NCI-H345 treated with DMSO at 0.1 percent for 48 hours (cell line): ENCODE measurements around the gene TDRD7.
"Not testable (repeated sequence)": the region's sequence is repeated elsewhere in the genome, so short reads cannot be mapped to it uniquely, and the experiment has no call there.

Experiments used
- DNase-seq: peaks from one replicate; lab custom pipeline; 2025; ENCODE audit not compliant: unreplicated experiment; lab: John Stamatoyannopoulos, UW

Gene TDRD7

DNA sequence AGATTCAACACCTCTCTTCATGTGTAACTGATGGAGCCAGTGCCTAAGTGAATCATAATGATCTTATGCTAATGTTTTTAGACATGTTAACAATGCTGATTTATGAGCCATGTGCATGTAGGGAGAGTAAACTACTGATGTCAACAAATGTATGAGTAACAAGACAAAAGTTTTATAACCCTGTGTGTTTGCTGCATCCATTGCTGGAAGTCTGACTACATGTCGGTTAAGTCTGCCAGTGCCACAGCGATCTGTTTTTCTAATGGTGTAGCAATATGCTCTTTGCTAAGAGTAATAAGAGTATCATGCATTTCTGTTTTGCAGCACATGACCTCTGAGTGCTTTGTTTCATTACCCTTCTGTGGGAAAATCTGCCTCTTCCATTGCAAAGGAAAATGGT lies 63.2 kb downstream of the TDRD7 start:
- no peak for DNase-seq

DNA sequence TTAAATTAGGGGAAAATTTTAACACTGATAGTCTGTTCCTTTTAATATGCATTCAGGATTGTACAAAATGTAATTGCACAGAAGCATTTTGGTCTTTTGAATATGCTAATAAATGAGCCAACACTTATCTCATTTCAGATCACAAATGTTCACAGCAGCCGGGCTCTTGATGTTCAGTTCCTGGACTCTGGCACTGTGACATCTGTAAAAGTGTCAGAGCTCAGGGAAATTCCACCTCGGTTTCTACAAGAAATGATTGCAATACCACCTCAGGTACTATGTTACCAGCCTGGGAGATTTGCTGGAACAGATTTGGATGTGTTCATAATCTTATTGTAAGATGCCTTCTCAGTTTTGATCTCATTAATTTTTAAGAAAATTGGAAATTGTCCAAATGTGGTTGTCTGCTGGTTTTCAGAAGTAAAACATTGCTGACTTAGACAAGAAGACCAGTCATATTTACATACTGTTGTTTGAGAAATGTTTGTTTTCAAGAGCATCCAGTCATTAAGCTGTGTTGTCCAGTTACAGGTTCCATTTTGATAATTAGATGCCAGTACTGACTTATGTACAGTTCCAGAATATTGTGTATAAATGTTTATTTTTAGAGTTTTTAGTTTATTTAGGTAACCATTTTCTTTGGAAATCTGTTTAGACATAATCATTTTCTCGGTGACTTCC lies 66.5 kb downstream of the TDRD7 start:
- DNase-seq = no peak

DNA sequence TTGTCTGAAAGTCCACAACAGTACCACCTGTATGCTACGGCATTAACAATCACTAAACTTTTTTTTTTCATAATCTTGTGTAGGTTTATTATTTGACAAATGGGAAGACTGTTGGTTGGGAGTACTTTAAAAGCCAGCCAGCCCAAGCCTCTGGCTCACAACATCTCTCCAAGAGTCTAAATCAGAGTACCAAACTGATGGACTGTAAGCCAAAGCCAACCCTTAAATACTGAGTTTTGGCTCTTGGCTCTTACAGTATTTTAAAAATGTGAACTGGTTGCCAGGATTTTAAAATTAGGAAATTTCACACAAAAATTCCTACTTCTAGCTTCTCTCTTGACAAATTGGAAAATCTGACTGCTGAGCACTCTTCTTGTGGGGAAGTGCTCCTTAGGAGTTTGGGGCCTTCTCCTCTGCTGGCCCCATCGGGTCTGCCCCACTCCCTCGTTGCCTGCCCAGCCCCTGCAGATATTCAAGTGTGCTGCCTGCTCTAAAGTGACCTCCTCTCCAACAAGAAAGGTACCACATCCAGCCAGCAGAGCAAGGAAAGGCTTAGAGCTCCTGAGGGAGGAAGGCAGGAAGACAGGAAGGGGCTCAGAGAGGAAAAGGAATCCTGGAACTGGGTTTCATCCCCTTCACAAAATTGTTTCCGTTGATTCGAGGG lies 67.7 kb downstream of the TDRD7 start:
- DNase-seq = no peak

DNA sequence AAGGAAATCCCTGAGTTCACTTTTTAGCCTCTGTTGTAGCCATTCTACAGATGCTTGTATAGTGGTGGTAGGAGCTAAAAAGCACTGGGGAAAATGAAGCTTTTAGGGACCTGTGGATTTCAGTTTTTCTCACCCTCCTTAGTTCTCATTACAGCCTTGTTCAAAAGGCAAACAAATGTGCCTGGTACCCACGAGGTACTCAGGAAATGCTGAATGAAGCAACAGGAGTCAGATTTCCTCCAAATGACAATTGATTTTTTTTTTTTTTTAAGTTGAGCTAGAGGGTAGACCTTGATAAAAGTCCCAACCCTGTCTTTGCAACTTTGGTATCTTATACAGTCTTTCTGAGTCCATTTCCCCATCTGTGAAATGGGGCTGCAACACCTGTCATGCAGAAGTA lies 68.3 kb downstream of the TDRD7 start:
- DNase-seq = no peak

DNA sequence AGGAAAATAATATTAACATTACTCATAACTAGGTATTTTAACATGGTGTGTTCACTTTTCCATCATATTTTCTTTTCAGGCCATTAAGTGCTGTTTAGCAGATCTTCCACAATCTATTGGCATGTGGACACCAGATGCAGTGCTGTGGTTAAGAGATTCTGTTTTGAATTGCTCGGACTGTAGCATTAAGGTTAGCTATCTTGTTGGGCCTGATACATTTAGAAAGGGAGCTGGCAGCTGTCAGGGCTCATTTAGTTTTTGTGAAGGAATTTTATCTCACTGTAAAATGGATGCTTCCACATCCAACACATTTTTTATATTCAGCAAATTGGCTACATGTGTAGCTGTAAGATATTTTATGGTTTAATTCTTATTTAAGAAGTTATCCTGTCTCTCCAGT lies 68.9 kb downstream of the TDRD7 start:
- DNase-seq = no peak

DNA sequence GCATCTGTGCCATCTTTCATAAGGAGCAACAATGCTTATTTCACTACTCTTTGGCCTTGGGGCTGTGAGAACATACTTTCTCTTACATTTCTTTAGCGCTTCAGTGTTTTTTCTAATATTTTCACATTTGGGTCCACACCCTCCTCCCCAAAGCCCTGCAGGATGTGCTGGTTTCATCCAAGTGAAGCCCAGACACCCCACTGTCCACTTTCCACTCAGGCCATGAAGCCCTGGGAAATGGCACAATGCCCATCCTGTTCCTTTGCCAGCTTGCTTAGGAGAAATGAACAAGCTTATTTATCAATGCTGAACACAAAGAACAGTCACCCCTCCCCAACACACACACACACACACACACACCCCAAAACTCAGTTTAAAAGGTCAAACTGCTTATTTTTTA lies 72.2 kb downstream of the TDRD7 start:
- no peak for DNase-seq

DNA sequence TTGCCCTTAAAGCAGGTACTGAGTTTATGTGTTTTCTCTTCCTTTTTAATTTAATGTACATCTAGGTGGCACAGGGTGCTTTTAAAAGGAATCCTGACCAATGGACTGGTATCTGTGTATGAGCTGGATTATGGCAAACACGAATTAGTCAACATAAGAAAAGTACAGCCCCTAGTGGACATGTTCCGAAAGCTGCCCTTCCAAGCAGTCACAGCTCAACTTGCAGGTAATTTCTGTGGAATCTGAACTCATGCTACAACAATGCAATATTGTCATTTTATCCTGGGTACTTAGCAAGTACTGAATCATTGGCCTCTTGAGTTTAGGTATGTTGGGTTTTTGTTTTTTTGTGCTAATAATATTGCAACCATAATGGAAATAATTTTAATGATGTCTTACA lies 75.2 kb downstream of the TDRD7 start:
- no peak for DNase-seq

DNA sequence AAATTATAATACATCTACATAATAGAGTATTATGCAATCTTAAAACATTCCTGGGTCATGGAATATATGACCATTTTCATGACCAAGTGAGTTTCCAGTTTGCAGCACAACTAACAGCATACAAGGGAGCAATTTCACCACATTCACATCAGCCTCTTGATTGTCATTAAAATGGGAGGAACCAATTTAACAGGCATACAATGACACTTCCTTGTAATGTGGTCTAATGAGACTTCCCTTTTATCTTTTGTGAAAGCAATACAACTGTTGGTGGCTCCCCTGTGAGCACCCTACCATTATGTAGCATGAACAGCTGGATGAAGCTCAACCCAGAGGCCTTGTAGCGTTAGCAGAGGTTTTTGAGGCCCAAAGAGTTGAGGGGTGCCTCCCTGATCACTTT lies 76.0 kb downstream of the TDRD7 start:
- DNase-seq = no peak

DNA sequence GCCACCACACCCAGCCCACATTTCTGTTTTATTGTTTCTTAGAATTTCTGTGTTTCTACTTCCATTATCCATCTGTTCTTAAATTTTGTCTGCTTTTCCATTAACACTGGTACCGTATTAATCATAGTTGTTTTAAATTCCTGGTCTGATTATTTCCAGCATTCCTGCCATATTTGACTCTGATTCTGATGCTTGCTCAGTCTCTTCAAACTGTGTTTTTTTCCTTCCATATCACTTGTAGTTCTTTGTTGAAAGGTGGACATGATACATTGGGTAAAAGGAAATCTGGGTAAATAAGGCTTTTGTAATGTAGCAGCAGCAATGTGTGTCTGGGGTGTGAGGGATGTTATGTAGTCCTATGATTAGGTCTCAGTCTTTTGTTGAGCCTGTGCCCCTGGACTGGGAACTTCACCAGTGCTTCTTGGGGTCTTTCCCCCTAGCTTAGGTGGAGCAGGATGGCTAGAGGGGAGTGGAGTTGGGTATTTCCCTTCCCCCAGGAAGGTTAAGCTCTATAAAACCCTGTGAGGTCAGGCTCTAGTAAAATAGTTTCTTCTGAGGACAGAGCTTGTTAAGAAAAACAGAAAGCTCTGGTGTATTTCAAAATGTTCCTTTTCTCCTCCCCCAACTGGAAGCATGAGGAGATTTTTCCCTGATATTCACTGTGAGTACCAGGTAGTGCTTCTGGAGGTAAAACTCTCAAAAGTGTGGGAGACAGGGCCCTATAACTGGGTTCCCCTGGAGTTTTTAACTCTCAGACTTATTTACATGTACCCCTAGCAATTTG lies 79.5 kb downstream of the TDRD7 start:
- no peak for DNase-seq

DNA sequence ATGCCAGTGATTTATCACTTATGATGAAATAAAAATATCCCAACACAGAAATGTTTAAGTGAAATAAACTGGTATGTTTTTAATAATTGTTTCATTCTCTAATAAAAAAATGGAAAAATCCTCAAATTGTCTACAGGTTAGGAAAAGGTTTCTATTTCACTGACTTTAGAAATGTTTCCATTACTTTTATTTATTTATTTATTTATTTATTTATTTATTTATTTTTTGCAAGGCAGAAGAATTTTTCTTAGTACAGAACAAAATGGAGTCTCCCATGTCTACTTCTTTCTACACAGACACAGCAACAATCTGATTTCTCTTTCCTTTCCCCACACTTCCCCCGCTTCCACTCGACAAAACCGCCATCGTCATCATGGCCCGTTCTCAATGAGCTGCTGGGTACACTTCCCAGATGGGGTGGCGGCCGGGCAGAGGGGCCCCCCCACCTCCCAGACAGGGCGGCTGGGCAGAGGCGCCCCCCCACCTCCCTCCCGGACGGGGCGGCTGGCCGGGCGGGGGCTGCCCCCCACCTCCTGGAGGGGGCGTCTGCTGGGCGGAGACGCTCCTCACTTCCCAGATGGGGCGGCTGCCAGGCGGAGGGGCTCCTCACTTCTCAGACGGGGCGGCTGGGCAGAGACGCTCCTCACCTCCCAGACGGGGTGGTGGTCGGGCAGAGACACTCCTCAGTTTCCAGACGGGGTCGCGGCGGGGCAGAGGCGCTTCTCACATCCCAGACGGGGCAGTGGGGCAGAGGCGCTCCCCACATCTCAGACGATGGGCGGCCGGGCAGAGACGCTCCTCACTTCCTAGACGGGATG lies 85.9 kb downstream of the TDRD7 start:
- not testable (repeated sequence) for DNase-seq

DNA sequence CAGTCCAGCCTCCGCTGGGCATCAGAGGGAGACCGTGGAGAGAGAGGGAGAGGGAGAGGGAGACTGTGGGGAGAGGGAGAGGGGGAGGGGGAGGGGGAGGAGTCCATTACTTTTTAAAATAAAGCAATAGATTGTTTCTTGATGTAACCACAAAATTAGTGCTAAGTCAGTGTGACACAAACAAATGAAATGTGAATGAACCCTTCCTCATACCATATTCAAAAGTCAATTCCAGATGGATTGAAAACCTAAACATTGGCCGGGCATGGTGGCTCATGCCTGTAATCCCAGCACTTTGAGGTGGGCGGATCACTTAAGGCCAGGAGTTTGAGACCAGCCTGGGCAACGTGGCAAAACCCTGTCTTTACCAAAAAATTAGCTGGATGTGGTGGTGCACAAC lies 87.0 kb downstream of the TDRD7 start:
- DNase-seq = not testable (repeated sequence)

DNA sequence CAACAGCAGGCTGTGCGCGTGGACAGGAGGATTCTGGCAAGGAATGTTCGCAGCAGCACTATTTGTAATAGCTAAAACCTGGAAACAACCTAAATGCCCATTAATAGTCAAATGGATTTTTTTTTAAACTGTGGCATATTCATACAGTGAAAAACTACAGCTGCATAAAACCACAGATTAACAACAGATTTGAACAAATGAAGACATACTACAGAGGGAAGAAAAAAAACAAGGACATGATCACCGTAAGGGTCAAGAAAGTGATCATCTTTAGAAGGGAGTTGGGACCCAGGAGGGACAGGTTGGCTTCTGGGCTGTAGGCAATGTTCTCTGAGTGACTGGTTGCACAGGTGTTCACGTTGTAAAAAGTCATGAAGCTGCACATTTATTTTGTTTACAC lies 88.4 kb downstream of the TDRD7 start:
- DNase-seq = no peak

DNA sequence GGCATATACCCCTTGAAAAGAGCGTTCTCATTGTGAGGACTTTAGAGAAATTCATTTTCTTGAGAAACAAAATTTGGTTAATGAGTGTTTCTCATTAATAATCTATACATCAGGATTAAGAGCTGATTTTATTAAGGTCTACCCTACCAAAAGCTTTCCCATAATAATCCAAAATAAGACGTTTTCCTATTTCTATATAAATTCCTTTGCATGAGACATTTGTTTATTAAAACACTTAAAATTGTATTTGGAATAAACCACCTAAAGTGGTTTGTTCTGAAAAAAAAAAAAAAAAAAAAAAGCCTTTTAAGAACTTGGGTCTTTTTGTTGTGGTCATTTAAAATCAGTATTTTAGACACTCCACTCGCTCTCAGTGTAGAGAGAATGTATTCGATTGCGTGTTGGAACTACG lies 88.9 kb downstream of the TDRD7 start:
- DNase-seq = no peak

DNA sequence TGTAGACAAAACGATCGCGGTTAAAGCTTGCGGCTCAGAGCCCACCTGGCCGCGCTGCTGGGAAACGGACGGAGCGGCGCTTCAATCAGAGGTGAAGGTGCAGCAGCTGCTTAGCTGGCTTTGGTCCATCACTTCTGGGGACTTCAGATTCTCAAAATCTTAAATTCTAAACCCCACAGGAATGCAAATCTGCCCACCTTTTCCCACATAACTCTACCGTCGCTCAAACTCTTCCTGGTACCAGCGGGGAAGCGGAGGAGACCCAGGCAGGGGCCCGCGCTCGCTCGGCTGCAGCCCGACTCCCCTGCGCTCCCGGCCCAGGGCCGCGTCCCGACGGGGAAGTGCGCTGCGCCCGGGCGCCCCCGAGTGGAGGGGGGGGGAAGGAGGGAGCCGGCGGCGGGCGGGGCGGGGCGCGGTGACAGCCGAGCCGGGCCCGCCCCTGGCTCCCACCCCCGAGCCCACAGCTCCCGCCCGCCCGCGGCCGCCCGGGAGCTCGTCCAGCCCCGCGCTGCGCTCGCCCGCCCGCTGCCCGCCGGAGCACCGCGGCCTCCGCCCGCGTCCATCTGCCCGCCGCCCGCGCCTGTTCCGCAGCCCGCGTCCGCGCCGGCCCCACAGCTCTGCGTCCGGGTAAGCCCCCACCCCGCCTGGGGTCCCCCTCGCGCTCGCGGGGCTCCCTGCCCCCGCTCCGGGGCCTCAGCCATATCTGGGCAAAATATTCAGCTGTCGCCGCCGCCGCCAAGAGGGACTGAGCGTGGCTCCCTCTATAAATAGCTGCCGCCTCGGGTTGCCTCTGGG lies 89.5 kb downstream of the TDRD7 start, which contains the start of gene TMOD1:
TMOD1 (plus strand) TSS at position 490 of the 795 bp plus-strand sequence. CDS start 22,523 bp downstream, outside the sequence.
- DNase-seq = peak; percentile 46

DNA sequence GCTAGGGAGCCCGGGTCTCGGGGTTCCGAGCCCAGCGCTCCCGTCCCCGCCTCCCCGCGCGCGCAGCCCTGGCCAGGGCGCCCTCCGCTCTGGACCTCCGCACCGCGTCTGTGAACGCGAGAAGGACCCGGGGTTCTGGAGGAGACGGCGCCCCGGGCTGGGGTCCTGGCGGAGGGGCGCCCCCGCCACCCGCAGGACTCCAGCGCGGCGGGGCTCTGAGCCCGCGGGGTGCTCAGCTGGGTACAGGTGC lies 90.0 kb downstream of the TDRD7 start:
- no peak for DNase-seq

DNA sequence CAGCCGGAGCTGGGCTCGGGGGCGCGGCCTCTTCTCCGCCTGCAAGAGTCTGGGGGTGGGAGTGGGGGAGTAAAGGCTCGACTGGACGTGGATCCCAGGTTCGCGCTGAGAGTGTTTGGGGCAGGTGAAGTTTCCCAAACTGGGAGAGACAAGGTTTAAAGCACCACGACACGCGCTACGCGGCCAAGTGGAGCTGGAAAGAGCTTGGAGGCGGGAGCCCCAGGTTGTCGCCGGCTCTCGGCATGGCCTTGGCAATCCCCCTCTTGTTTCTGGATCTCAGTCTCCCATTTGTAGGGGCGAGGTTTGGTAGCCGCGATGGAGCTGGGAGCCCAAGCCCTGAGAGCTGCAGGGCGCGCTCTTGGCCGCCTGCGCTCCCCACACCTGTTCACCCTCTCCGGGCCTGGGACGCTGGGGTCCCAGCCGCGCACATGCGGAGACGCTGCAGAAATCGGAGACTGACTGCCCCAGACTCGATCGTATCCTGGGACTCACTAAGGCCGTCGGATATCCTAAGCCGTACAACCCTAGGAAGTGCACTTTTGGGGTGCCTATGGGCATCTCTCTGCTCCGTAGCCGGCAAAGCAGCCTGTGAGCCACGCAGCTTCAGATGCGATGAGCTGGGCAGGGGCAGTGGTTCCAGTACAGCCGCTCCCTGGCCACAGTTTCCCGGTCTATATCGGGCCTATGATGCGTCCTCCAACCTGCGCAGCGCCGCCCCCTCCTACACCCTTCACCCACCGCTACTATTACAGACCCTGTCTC lies 90.5 kb downstream of the TDRD7 start:
- no peak for DNase-seq

DNA sequence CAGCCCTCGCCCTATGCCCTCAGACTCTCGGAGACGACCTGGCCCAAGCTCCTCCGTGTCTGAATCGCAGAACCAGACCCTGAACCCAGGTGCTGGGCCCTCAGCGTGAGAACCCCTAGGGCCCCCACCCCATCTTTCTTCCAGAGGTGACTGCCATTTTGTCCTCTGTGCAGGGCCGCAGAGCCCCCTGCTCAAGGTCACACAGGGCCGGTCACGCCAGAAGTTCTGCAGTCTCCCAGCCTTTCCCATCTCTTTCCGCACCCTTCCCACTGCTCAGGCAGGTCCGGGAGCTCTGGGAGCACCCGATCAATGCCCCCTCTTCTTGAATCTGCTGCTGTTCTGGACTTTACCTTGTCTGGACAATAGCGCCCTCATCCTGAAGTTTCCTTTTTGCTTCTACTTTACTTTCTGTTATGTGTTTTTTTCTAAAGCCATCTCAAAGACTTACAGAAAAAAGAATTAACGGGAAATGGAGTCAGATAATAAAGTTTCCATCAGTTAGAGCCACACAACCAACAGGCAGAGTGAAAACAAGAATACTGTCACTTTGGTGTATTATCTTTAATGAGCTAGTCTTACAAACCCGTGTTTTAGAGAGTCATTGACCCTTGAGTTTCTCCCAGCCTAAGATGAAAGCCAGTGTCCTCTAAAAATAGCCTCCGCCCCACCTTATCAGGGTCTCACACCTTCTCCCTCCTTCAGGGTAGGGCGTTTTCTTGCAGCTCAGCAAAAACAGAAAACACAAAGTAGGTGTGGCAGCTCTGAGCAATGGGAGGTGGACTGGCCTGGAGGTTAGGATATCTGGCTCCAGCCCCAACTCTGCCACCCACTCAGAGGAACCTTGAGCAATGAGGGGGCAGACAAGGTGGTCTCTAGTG lies 91.3 kb downstream of the TDRD7 start:
- no peak for DNase-seq

DNA sequence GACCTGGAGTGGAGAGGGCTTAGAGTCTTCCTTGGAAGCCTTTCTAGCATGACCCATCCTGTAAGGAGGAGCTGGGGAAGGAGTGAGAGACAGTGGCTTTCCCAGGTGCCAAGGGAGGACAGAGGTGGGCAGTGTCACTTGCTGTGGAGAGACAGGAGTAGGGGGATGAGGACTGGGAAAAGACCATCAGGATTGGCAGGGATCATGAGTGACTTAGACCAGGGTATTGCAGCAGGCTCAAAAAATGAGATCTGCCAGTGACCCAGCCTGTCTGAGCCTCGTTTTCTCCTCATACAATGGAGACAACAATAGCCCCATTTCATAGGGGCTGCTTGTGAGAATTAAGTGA lies 91.9 kb downstream of the TDRD7 start:
- no peak for DNase-seq
